HFFc6 (cell line): Measurements from ENCODE around the gene GNPDA2. TPM values are rescaled to one million over a fixed set of nuclear protein-coding genes. Genes with fewer than 3 reads are reported as not detected.
A peak's percentile ranks its signal among the peaks of the same experiment; 100 is the strongest.

Experiments used
- DNase-seq: peaks from one replicate; pipeline ENCODE4 v3.0.0-alpha.2; 2018
- H3K27ac Mint-ChIP-seq: 2 replicates; pipeline ENCODE4 v1.8.0; 2020; ENCODE audit warnings: mild to moderate bottlenecking, mixed read lengths
- H3K27me3 Mint-ChIP-seq: 2 replicates; pipeline ENCODE4 v1.8.0; 2021; ENCODE audit warnings: mild to moderate bottlenecking, moderate library complexity, mixed read lengths; ENCODE audit not compliant: insufficient read depth
- H3K36me3 Mint-ChIP-seq: 2 replicates; pipeline ENCODE4 v1.8.0; 2021; ENCODE audit warnings: low read depth, mixed read lengths
- H3K4me1 Mint-ChIP-seq: 2 replicates; pipeline ENCODE4 v1.8.0; 2020; ENCODE audit warnings: low read depth, mixed read lengths
- H3K4me3 Mint-ChIP-seq: 2 replicates; pipeline ENCODE4 v1.8.0; 2020; ENCODE audit warnings: mild to moderate bottlenecking, moderate library complexity, mixed read lengths
- H3K9me3 Mint-ChIP-seq: 2 replicates; pipeline ENCODE4 v1.8.0; 2020; ENCODE audit warnings: mild to moderate bottlenecking, mixed read lengths
- total RNA-seq, 6 experiments: library from RNA; stranded (reverse); fragmentation: NEBNext Ultra II Directional; extraction: Animal tissue kit (Norgen Biotek cat#: 25700); gene quantifications; 2 replicates in 1 of 6; 3 replicates in 5 of 6; pipeline ENCODE4 v1.2.3, GENCODE V29; 2021
- TF ChIP-seq, protein P1 (sequence below): fragments of 200-600 bp; sonication (generic); IDR thresholded peaks from 2 replicates; pipeline ENCODE4 v1.5.0; 2021; ENCODE audit warnings: antibody characterized with exemption, mild to moderate bottlenecking

GNPDA2 gene
- total RNA-seq, 6 experiments from 2014 or later = 14.2 to 18.9 (median 17.3) TPM

GRCh38 chr4:44684648-44685047, 41.7 kb downstream of the GNPDA2 start:
- peaks cover 18% of the 10 kb centered on the region; the same call in 1 of the 2 replicates for H3K36me3 Mint-ChIP-seq
- H3K4me1 Mint-ChIP-seq = peaks cover 15% of the 10 kb centered on the region
- TF ChIP-seq, protein P1, sequence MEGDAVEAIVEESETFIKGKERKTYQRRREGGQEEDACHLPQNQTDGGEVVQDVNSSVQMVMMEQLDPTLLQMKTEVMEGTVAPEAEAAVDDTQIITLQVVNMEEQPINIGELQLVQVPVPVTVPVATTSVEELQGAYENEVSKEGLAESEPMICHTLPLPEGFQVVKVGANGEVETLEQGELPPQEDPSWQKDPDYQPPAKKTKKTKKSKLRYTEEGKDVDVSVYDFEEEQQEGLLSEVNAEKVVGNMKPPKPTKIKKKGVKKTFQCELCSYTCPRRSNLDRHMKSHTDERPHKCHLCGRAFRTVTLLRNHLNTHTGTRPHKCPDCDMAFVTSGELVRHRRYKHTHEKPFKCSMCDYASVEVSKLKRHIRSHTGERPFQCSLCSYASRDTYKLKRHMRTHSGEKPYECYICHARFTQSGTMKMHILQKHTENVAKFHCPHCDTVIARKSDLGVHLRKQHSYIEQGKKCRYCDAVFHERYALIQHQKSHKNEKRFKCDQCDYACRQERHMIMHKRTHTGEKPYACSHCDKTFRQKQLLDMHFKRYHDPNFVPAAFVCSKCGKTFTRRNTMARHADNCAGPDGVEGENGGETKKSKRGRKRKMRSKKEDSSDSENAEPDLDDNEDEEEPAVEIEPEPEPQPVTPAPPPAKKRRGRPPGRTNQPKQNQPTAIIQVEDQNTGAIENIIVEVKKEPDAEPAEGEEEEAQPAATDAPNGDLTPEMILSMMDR = no peak
- no peaks in the 10 kb centered on the region for H3K27me3 Mint-ChIP-seq
- no peaks in the 10 kb centered on the region for H3K9me3 Mint-ChIP-seq
- no peak overlapping the region for H3K27ac Mint-ChIP-seq
- no peak for DNase-seq
- no peak overlapping the region for H3K4me3 Mint-ChIP-seq

DNA sequence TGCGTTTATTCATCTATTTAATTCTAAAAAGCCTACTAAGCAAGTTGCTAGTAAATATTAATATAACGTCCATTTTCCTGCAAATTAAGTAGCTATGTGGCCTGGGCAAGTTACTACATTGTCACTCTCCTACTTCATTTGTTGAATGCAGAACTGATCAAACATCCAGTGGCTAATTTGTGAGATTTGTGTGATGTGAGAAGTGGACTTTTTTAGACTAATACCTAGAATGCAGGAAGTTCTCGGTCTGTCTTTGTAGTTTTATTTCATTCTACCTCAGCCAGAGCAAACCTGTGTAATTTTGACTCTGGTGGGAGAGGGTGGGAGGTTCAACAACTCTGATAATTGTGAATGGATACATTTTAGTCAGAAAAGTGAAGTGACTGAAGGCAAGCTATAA, 47.3 kb downstream of the GNPDA2 start:
- Mint-ChIP-seq H3K4me1 (peaks cover 29% of the 10 kb centered on the region), H3K36me3 (no peaks in the 10 kb centered on the region), H3K27me3 (peaks cover 1% of the 10 kb centered on the region; the same call in 1 of the 2 replicates), H3K4me3 (peak overlapping the region; percentile 99), H3K9me3 (no peaks in the 10 kb centered on the region), H3K27ac (peak overlapping the region; percentile 96)
- TF ChIP-seq, protein P1 = no peak
- no peak for DNase-seq

GRCh38 chr4:44678094-44679041, 48.0 kb downstream of the GNPDA2 start, which contains the start of gene GUF1:
GUF1 (plus strand) TSS chr4:44678420; CDS start chr4:44678623, 203 bp downstream.
- Mint-ChIP-seq H3K36me3 (no peaks in the 10 kb centered on the region), H3K27me3 (peaks cover 1% of the 10 kb centered on the region; the same call in 1 of the 2 replicates)
- peak; percentile 75 for DNase-seq

GRCh38 chr4:44675366-44675765, 51.0 kb downstream of the GNPDA2 start:
- DNase-seq = no peak

More at GRCh38 chr4:44678094-44679041, 48.0 kb downstream of the GNPDA2 start, which contains the start of gene GUF1:
- no peaks in the 10 kb centered on the region for H3K9me3 Mint-ChIP-seq
- H3K4me1 Mint-ChIP-seq = peaks cover 29% of the 10 kb centered on the region
- peak within 1 kb of the TSS; percentile 96 for H3K27ac Mint-ChIP-seq
- H3K4me3 Mint-ChIP-seq = peak within 1 kb of the TSS; percentile 99
- TF ChIP-seq, protein P1 = peak; percentile 19; the same call in 1 of the 2 replicates

GRCh38 chr4:44674471-44674870, 51.9 kb downstream of the GNPDA2 start:
- Mint-ChIP-seq H3K4me1 (peaks cover 12% of the 10 kb centered on the region), H3K9me3 (no peaks in the 10 kb centered on the region), H3K27me3 (peaks cover 5% of the 10 kb centered on the region; the same call in 1 of the 2 replicates), H3K27ac (no peak overlapping the region), H3K4me3 (no peak overlapping the region), H3K36me3 (no peaks in the 10 kb centered on the region)
- TF ChIP-seq, protein P1 = peak; percentile 59
- DNase-seq = no peak

More at GRCh38 chr4:44675366-44675765, 51.0 kb downstream of the GNPDA2 start:
- Mint-ChIP-seq H3K4me1 (peaks cover 20% of the 10 kb centered on the region), H3K36me3 (no peaks in the 10 kb centered on the region), H3K4me3 (no peak overlapping the region), H3K27ac (no peak overlapping the region), H3K27me3 (peaks cover 1% of the 10 kb centered on the region; the same call in 1 of the 2 replicates), H3K9me3 (no peaks in the 10 kb centered on the region)
- TF ChIP-seq, protein P1 = no peak
